GM23338 (cell line): ENCODE measurements around the gene MAD1L1. TPM values are rescaled to one million over a fixed set of nuclear protein-coding genes. Genes with fewer than 3 reads are reported as not detected.

ENCODE experiments used
- ATAC-seq: fragments of 200-7000 bp; cut with Tn5 transposase; 3 replicates; pipeline ENCODE4 v1.9.1; 2020
- DNase-seq: peaks from one replicate; pipeline ENCODE4 v3.0.0-alpha.2; 2015; ENCODE audit warnings: low spot score
- H2AFZ ChIP-seq: fragments of 200-600 bp; sonication (generic); 2 replicates; pipeline ENCODE4 v1.8.0; 2016; ENCODE audit warnings: antibody characterized with exemption, mild to moderate bottlenecking, moderate library complexity
- H3F3A ChIP-seq: fragments of 200-600 bp; sonication (generic); replicated peaks from 2 replicates; pipeline ENCODE4 v1.8.0; 2017; ENCODE audit warnings: antibody characterized with exemption, mixed run types, low read depth
- H3K27ac ChIP-seq: fragments of 200-600 bp; sonication (generic); 2 replicates; pipeline ENCODE4 v1.6.1; 2016; ENCODE audit warnings: low read depth
- H3K27me3 ChIP-seq: fragments of 200-600 bp; sonication (generic); 2 replicates; pipeline ENCODE4 v1.8.0; 2016; ENCODE audit warnings: mild to moderate bottlenecking, mixed run types, moderate library complexity; ENCODE audit not compliant: insufficient read depth
- H3K36me3 ChIP-seq: fragments of 200-600 bp; sonication (generic); 2 replicates; pipeline ENCODE4 v1.8.0; 2016; ENCODE audit warnings: mild to moderate bottlenecking; ENCODE audit not compliant: insufficient read depth
- H3K4me1 ChIP-seq: fragments of 200-600 bp; sonication (generic); 2 replicates; pipeline ENCODE4 v1.8.0; 2016; ENCODE audit warnings: mild to moderate bottlenecking, moderate library complexity; ENCODE audit not compliant: insufficient read depth
- H3K4me2 ChIP-seq: fragments of 200-600 bp; sonication (generic); 2 replicates; pipeline ENCODE4 v1.7.1; 2017; ENCODE audit warnings: mixed run types
- H3K4me3 ChIP-seq: fragments of 200-600 bp; sonication (generic); 2 replicates; pipeline ENCODE4 v1.6.1; 2016; ENCODE audit warnings: mixed run types
- H3K79me2 ChIP-seq: fragments of 200-600 bp; sonication (generic); replicated peaks from 2 replicates; pipeline ENCODE4 v1.8.0; 2017; ENCODE audit warnings: mild to moderate bottlenecking; ENCODE audit not compliant: insufficient read depth
- H3K9me2 ChIP-seq: fragments of 200-600 bp; sonication (generic); 2 replicates; pipeline ENCODE4 v1.8.0; 2017; ENCODE audit not compliant: insufficient read depth
- H4K20me1 ChIP-seq: fragments of 200-600 bp; sonication (generic); replicated peaks from 2 replicates; pipeline ENCODE4 v1.8.0; 2017; ENCODE audit warnings: mild to moderate bottlenecking; ENCODE audit not compliant: insufficient read depth
- H3K27ac Mint-ChIP-seq: 2 replicates; pipeline ENCODE4 v1.8.0; 2020; ENCODE audit warnings: inconsistent platforms, mild to moderate bottlenecking, moderate library complexity, mixed read lengths
- H3K27me3 Mint-ChIP-seq: 3 replicates; pipeline ENCODE4 v1.8.0; 2022; ENCODE audit warnings: low read depth, mild to moderate bottlenecking, moderate library complexity, mixed read lengths, inconsistent platforms; ENCODE audit not compliant: insufficient read depth, poor library complexity
- H3K36me3 Mint-ChIP-seq: 3 replicates; pipeline ENCODE4 v1.8.0; 2021; ENCODE audit warnings: low read depth, mild to moderate bottlenecking, inconsistent platforms, moderate library complexity, mixed read lengths
- H3K4me1 Mint-ChIP-seq: 3 replicates; pipeline ENCODE4 v1.8.0; 2020; ENCODE audit warnings: mild to moderate bottlenecking, inconsistent platforms, mixed read lengths
- H3K4me3 Mint-ChIP-seq: 3 replicates; pipeline ENCODE4 v1.8.0; 2021; ENCODE audit warnings: moderate library complexity, mild to moderate bottlenecking, inconsistent platforms, mixed read lengths
- H3K9me3 Mint-ChIP-seq: 3 replicates; pipeline ENCODE4 v1.8.0; 2020; ENCODE audit warnings: moderate library complexity, mild to moderate bottlenecking, inconsistent platforms, mixed read lengths
- CREB1 ChIP-seq: fragments of 250-450 bp; sonication (Bioruptor Pico); IDR thresholded peaks from 2 replicates; pipeline ENCODE4 v1.5.0; 2020; ENCODE audit warnings: low read depth, mild to moderate bottlenecking, moderate library complexity
- CTCF ChIP-seq, 2 experiments: fragments of 200-600 bp in 1 of 2; sonication (generic) in 1 of 2; conservative IDR thresholded peaks; 2 replicates each; pipeline versions ENCODE4 v1.5.1 to v1.6.1; 2016 to 2017; ENCODE audit warnings: antibody characterized with exemption in 2 of 2, low read depth in 2 of 2, mild to moderate bottlenecking in 2 of 2, moderate library complexity in 1 of 2
- ETS1 ChIP-seq: IDR thresholded peaks from 2 replicates; pipeline ENCODE4 v1.6.1; 2016; ENCODE audit warnings: antibody characterized with exemption
- EZH2 ChIP-seq: fragments of 200-600 bp; sonication (generic); IDR thresholded peaks from one replicate; pipeline ENCODE4 v1.8.0; 2017; ENCODE audit warnings: antibody characterized with exemption, mild to moderate bottlenecking, low read depth; ENCODE audit not compliant: unreplicated experiment
- EZH2phosphoT487 ChIP-seq: fragments of 200-600 bp; sonication (generic); IDR thresholded peaks from one replicate; pipeline ENCODE4 v1.8.1; 2018; ENCODE audit warnings: antibody characterized with exemption; ENCODE audit not compliant: unreplicated experiment
- JUNB ChIP-seq: IDR thresholded peaks from one replicate; pipeline ENCODE4 v1.6.1; 2016; ENCODE audit warnings: antibody characterized with exemption; ENCODE audit not compliant: unreplicated experiment
- NANOG ChIP-seq: IDR thresholded peaks from 2 replicates; pipeline ENCODE4 v1.6.1; 2016; ENCODE audit warnings: antibody characterized with exemption, borderline replicate concordance
- POLR2AphosphoS5 ChIP-seq: IDR thresholded peaks from 2 replicates; pipeline ENCODE4 v1.6.1; 2016; ENCODE audit warnings: antibody characterized with exemption, low read depth
- REST ChIP-seq: IDR thresholded peaks from one replicate; pipeline ENCODE4 v1.6.1; 2018; ENCODE audit warnings: antibody characterized with exemption; ENCODE audit not compliant: unreplicated experiment
- STAT1 ChIP-seq: IDR thresholded peaks from one replicate; pipeline ENCODE4 v1.6.1; 2016; ENCODE audit warnings: antibody characterized with exemption; ENCODE audit not compliant: unreplicated experiment
- ZNF114 ChIP-seq: fragments of 250-450 bp; sonication (Bioruptor Pico); IDR thresholded peaks from 2 replicates; pipeline ENCODE4 v1.5.0; 2020; ENCODE audit warnings: mild to moderate bottlenecking, moderate library complexity
- ZNF331 ChIP-seq: fragments of 250-450 bp; sonication (Bioruptor Pico); IDR thresholded peaks from 2 replicates; pipeline ENCODE4 v1.5.0; 2020; ENCODE audit warnings: low read depth, mild to moderate bottlenecking, moderate library complexity
- ZNF462 ChIP-seq: fragments of 250-450 bp; sonication (Bioruptor Pico); IDR thresholded peaks from 2 replicates; pipeline ENCODE4 v1.5.0; 2020; ENCODE audit warnings: mild to moderate bottlenecking, moderate library complexity
- polyA plus RNA-seq: library from polyadenylated mRNA; unstranded; fragments of >200 nt; fragmentation: Nextera tagmentation; extraction: Ambion mirVana; gene quantifications from 2 replicates; pipeline ENCODE4 v1.2.1, GENCODE V29; 2016
- total RNA-seq: library from RNA; depleted of rRNA; stranded (reverse); fragments of >200 nt; shearing (Covaris generic); gene quantifications from 2 replicates; pipeline ENCODE4 v1.2.3, GENCODE V29; 2014

The MAD1L1 gene
- total and polyA plus RNA-seq, 2 experiments from 2014 or later: 40.3 to 59.3 TPM

- no peak overlapping the region for H3K4me3 Mint-ChIP-seq
- Histone ChIP-seq H3K36me3 (no peaks in the 10 kb centered on the region), H2AFZ (no peak overlapping the region), H3F3A (peaks cover 6% of the 10 kb centered on the region), H3K27me3 (no peaks in the 10 kb centered on the region), H3K27ac (no peak overlapping the region), H3K9me2 (no peaks in the 10 kb centered on the region), H4K20me1 (no peaks in the 10 kb centered on the region), H3K4me1 (no peaks in the 10 kb centered on the region), H3K79me2 (no peaks in the 10 kb centered on the region), H3K4me2 (no peak overlapping the region), H3K4me3 (no peak overlapping the region)
- H3K36me3 Mint-ChIP-seq: peaks cover 18% of the 10 kb centered on the region
- H3K27me3 Mint-ChIP-seq: peaks cover 6% of the 10 kb centered on the region
- H3K9me3 Mint-ChIP-seq: peaks cover 19% of the 10 kb centered on the region; the same call in 2 of the 3 replicates
- ATAC-seq: no peak
- TF ChIP-seq POLR2AphosphoS5: no peak
- TF ChIP-seq ETS1: no peak
- no peak for TF ChIP-seq NANOG
- no peak for TF ChIP-seq EZH2
- TF ChIP-seq REST: no peak
- TF ChIP-seq ZNF114 (CRISPR knock-in tag): no peak
- no peak for TF ChIP-seq CREB1 (CRISPR knock-in tag)
- TF ChIP-seq JUNB: no peak
- no peak for TF ChIP-seq ZNF462 (CRISPR knock-in tag)
- no peak for TF ChIP-seq CTCF (conservative IDR thresholded peaks at IDR 0.05; ENCODE audit: low read depth in 2 of 2)
- no peak for TF ChIP-seq ZNF331 (CRISPR knock-in tag)
- TF ChIP-seq EZH2phosphoT487: no peak
- TF ChIP-seq STAT1: no peak
- no peak for DNase-seq
- peaks cover 3% of the 10 kb centered on the region for H3K4me1 Mint-ChIP-seq
- no peak overlapping the region for H3K27ac Mint-ChIP-seq
These were observed 350.3 kb downstream of the MAD1L1 start for GRCh38 chr7:1882451-1882850.
